CD4-positive, alpha-beta T cell (primary cell): ENCODE results near the gene WDR89. TPM values are rescaled to one million over a fixed set of nuclear protein-coding genes. Genes with fewer than 3 reads are reported as not detected.

Experiments used
- ATAC-seq: fragments of 200-7000 bp; cut with Tn5 transposase; one replicate; pipeline ENCODE4 v1.10.0; 2022; ENCODE audit warnings: mild to moderate bottlenecking; ENCODE audit not compliant: poor library complexity
- CTCF ChIA-PET: fragments of 350-600 bp; sonication (Branson Sonifier 250); formaldehyde crosslinking; loops from one replicate; lab custom pipeline; 2021; ENCODE audit warnings: antibody characterized with exemption, inconsistent platforms; lab: Charles Lee
- POLR2A ChIA-PET: fragments of 350-600 bp; sonication (Branson Sonifier 250); formaldehyde crosslinking; loops from one replicate; lab custom pipeline; 2021; ENCODE audit warnings: antibody characterized with exemption, inconsistent platforms; lab: Charles Lee
- DNase-seq, 14 experiments: peaks; one replicate each; pipeline ENCODE4 v3.0.0-alpha.2; 2013 to 2020; ENCODE audit warnings: mixed read lengths in 2 of 14
- H3K27ac ChIP-seq, 2 donors: one replicate each; pipeline versions ENCODE4 v1.5.1 to v1.7.0; 2013; ENCODE audit warnings: low read length in 2 of 2, low read depth in 1 of 2, mild to moderate bottlenecking in 1 of 2
- H3K27me3 ChIP-seq, 2 experiments: 1 replicate in 1 of 2; 2 replicates in 1 of 2; pipeline versions ENCODE4 v1.6.1 to v1.7.0; 2013; ENCODE audit warnings: low read length in 2 of 2, control low read depth in 1 of 2, mild to moderate bottlenecking in 1 of 2, moderate library complexity in 1 of 2; ENCODE audit not compliant: insufficient read depth in 2 of 2, control insufficient read depth in 1 of 2
- H3K36me3 ChIP-seq: one replicate; pipeline ENCODE4 v1.6.1; 2013; ENCODE audit warnings: low read length, control low read depth; ENCODE audit not compliant: insufficient read depth
- H3K4me1 ChIP-seq: one replicate; pipeline ENCODE4 v1.6.1; 2013; ENCODE audit warnings: low read length, control low read depth; ENCODE audit not compliant: insufficient read depth
- H3K4me3 ChIP-seq: one replicate; pipeline ENCODE4 v1.5.1; 2013; ENCODE audit warnings: mild to moderate bottlenecking, low read length, moderate library complexity
- H3K9me3 ChIP-seq, 2 experiments: 1 replicate in 1 of 2; 2 replicates in 1 of 2; pipeline versions ENCODE4 v1.6.1 to v1.7.0; 2013; ENCODE audit warnings: low read length in 2 of 2, mild to moderate bottlenecking in 2 of 2, control low read depth in 1 of 2, moderate library complexity in 1 of 2; ENCODE audit not compliant: control insufficient read depth in 1 of 2, insufficient read depth in 1 of 2
- H3K27ac Mint-ChIP-seq: one replicate; pipeline ENCODE4 v1.8.0; 2020; ENCODE audit warnings: mixed read lengths
- H3K27me3 Mint-ChIP-seq: one replicate; pipeline ENCODE4 v1.8.0; 2021; ENCODE audit warnings: mixed read lengths
- H3K36me3 Mint-ChIP-seq: one replicate; pipeline ENCODE4 v1.8.0; 2021; ENCODE audit warnings: low read depth, mixed read lengths
- H3K4me1 Mint-ChIP-seq: one replicate; pipeline ENCODE4 v1.8.0; 2021; ENCODE audit warnings: low read depth, mixed read lengths
- H3K4me3 Mint-ChIP-seq: one replicate; pipeline ENCODE4 v1.8.0; 2020; ENCODE audit warnings: mild to moderate bottlenecking, mixed read lengths
- H3K9me3 Mint-ChIP-seq: one replicate; pipeline ENCODE4 v1.8.0; 2020; ENCODE audit warnings: mixed read lengths
- CTCF ChIP-seq: fragments of 200-600 bp; IDR thresholded peaks from one replicate; pipeline ENCODE4 v1.8.0; 2022; ENCODE audit warnings: antibody characterized with exemption, mild to moderate bottlenecking
- intact Hi-C, 2 experiments: fragments of 100-400 bp; cut with DNase I in 1 of 2; cut with micrococcal nuclease in 1 of 2; formaldehyde crosslinking; loops; one replicate each; pipeline versions ENCODE4 v1.15.1 to v1.9.0; 2023 to 2025; cut with DNase I, micrococcal nuclease
- total RNA-seq, 174 experiments: library from RNA in 2 of 174; stranded (reverse) in 2 of 174; gene quantifications; one replicate each; pipeline ENCODE4 v1.2.3 and lab custom pipeline; 2021 to 2026

Gene WDR89
- total RNA-seq, 2 experiments from 2014 or later, result 12.4 to 13.4 TPM

GRCh38 chr14:63650256-63650952, 8.7 kb upstream of the WDR89 start:
- Mint-ChIP-seq H3K36me3 (peaks cover 40% of the 10 kb centered on the region), H3K27me3 (no peaks in the 10 kb centered on the region), H3K4me1 (peaks cover 50% of the 10 kb centered on the region), H3K4me3 (peak overlapping the region; percentile 85), H3K9me3 (no peaks in the 10 kb centered on the region), H3K27ac (peak overlapping the region; percentile 100)
- CTCF ChIA-PET, result interaction anchor here (0.7 to 3.2 kb wide), 3 partner anchors 9 to 34 kb away, joined by 3 to 15 read pairs (median 3); partner anchors contain the start of gene WDR89
- H3K27me3 ChIP-seq, result no peaks in the 10 kb centered on the region
- no peak for TF ChIP-seq CTCF
- peaks cover 42% of the 10 kb centered on the region for H3K4me1 ChIP-seq
- H3K9me3 ChIP-seq, result no peaks in the 10 kb centered on the region
- H3K4me3 ChIP-seq, result no peak overlapping the region
- DNase-seq (peak; percentile 35 to 92 (median 56)), ATAC-seq (peak; percentile 97)
- intact Hi-C loops, result loop anchor here in 1 of 2 experiments (1.0 to 5.0 kb wide), 2 partner anchors 8 to 37 kb away; no protein-coding TSS in a partner anchor
- H3K27ac ChIP-seq, result peak overlapping the region; percentile 80 to 88
- peaks cover 2% of the 10 kb centered on the region for H3K36me3 ChIP-seq
- POLR2A ChIA-PET, result interaction anchor here (0.6 to 4.8 kb wide), 32 partner anchors 8 to 1018 kb away, joined by 3 to 268 read pairs (median 4); partner anchors contain the start of genes PPP2R5E, SGPP1, WDR89 and ZBTB1

GRCh38 chr14:63647696-63648410, 6.2 kb upstream of the WDR89 start:
- intact Hi-C loops, result loop anchor here (10.0 kb wide), 2 partner anchors 207 to 857 kb away; partner anchors contain the start of genes ZBTB1 (in 2 of the 2), ZBTB25 (in 2 of the 2) and SYNE2 (in 1 of the 2)
- no peak for TF ChIP-seq CTCF
- H3K9me3 ChIP-seq, result no peaks in the 10 kb centered on the region
- Mint-ChIP-seq H3K4me1 (peaks cover 43% of the 10 kb centered on the region), H3K36me3 (peaks cover 35% of the 10 kb centered on the region), H3K9me3 (no peaks in the 10 kb centered on the region), H3K27ac (peak overlapping the region; percentile 100), H3K27me3 (no peaks in the 10 kb centered on the region), H3K4me3 (peak overlapping the region; percentile 11)
- ATAC-seq, result no peak
- H3K4me1 ChIP-seq, result peaks cover 48% of the 10 kb centered on the region
- H3K27ac ChIP-seq, result no peak overlapping the region
- peaks cover 2% of the 10 kb centered on the region for H3K36me3 ChIP-seq
- no peak for DNase-seq
- H3K27me3 ChIP-seq, result no peaks in the 10 kb centered on the region
- ChIA-PET POLR2A (interaction anchor here (1.8 kb wide), 1 partner anchor 80 kb away, joined by 5 read pairs; the partner anchor contains the start of gene SGPP1), CTCF (no interaction called here)
- H3K4me3 ChIP-seq, result no peak overlapping the region

GRCh38 chr14:63644741-63645140, 3.1 kb upstream of the WDR89 start:
- Histone ChIP-seq H3K9me3 (no peaks in the 10 kb centered on the region), H3K4me3 (no peak overlapping the region), H3K4me1 (peaks cover 33% of the 10 kb centered on the region), H3K36me3 (peaks cover 2% of the 10 kb centered on the region), H3K27ac (no peak overlapping the region), H3K27me3 (no peaks in the 10 kb centered on the region)
- CTCF ChIA-PET, result no interaction called here
- Mint-ChIP-seq H3K27me3 (no peaks in the 10 kb centered on the region), H3K36me3 (peaks cover 34% of the 10 kb centered on the region), H3K4me1 (peaks cover 34% of the 10 kb centered on the region), H3K4me3 (no peak overlapping the region), H3K9me3 (no peaks in the 10 kb centered on the region), H3K27ac (peak overlapping the region; percentile 65)
- POLR2A ChIA-PET, result interaction anchor here (1.0 kb wide), 1 partner anchor 83 kb away, joined by 4 read pairs; the partner anchor contains the start of gene SGPP1
- intact Hi-C loops, result loop anchor here (5.0 to 10.0 kb wide), 3 partner anchors 210 to 860 kb away; partner anchors contain the start of genes ZBTB1 (in 2 of the 2), ZBTB25 (in 2 of the 2) and SYNE2 (in 1 of the 2)
- no peak for ATAC-seq
- DNase-seq, result no peak
- TF ChIP-seq CTCF, result no peak
